Loucy (cell line): ENCODE data around the gene LRRC40.

Experiments
- CTCF ChIP-seq: fragments of 200-600 bp; sonication (generic); conservative IDR thresholded peaks from 2 replicates; pipeline ENCODE4 v1.5.1; 2014; ENCODE audit warnings: mild to moderate bottlenecking, antibody characterized with exemption, low read length
- EZH2phosphoT487 ChIP-seq: fragments of 200-600 bp; IDR thresholded peaks from 2 replicates; pipeline ENCODE4 v1.6.1; 2018; ENCODE audit warnings: antibody characterized with exemption, mild to moderate bottlenecking, moderate library complexity, borderline replicate concordance

- TF ChIP-seq CTCF (no peak), EZH2phosphoT487 (no peak)
Observed at GRCh38 chr1:70211541-70211940, 6.2 kb upstream of the LRRC40 start.
